K562 (cell line): Measurements from ENCODE around the gene CABP2. TPM values are rescaled to one million over a fixed set of nuclear protein-coding genes. Genes with fewer than 3 reads are reported as not detected.
A peak's percentile ranks its signal among the peaks of the same experiment; 100 is the strongest.

Experiments
- ARHGAP35 ChIP-seq: fragments of 450-650 bp; IDR thresholded peaks from 2 replicates; pipeline ENCODE4 v1.6.1; 2018; ENCODE audit not compliant: partially characterized antibody
- ATF6 ChIP-seq: sonication (generic); formaldehyde crosslinking; IDR thresholded peaks from 2 replicates; pipeline ENCODE4 v1.4.0; 2020; ENCODE audit warnings: mild to moderate bottlenecking, missing genetic modification reagents
- BCOR ChIP-seq: fragments of 450-650 bp; IDR thresholded peaks from 2 replicates; pipeline ENCODE4 v1.6.1; 2016
- CHD1 ChIP-seq: fragments of 200-600 bp; sonication (generic); IDR thresholded peaks from one replicate; pipeline ENCODE4 v1.6.1; 2012; ENCODE audit warnings: mild to moderate bottlenecking, moderate library complexity, low read length, inconsistent platforms
- DEAF1 ChIP-seq: fragments of 450-650 bp; formaldehyde crosslinking; IDR thresholded peaks from 2 replicates; pipeline ENCODE4 v1.4.0; 2020; ENCODE audit warnings: mild to moderate bottlenecking, moderate library complexity
- ESRRA ChIP-seq: fragments of 450-650 bp; IDR thresholded peaks from 2 replicates; pipeline ENCODE4 v1.6.1; 2014; ENCODE audit warnings: low read depth, mild to moderate bottlenecking, moderate library complexity, borderline replicate concordance
- HDAC6 ChIP-seq: IDR thresholded peaks from 2 replicates; pipeline ENCODE4 v1.6.1; 2012; ENCODE audit warnings: low read depth, mild to moderate bottlenecking, control low read depth, inconsistent platforms, low read length, moderate library complexity
- LCOR ChIP-seq: sonication (generic); formaldehyde crosslinking; IDR thresholded peaks from 2 replicates; pipeline ENCODE4 v1.8.0; 2022; ENCODE audit warnings: mild to moderate bottlenecking, missing genetic modification reagents
- MAZ ChIP-seq, 2 experiments: fragments of 450-650 bp in 1 of 2; sonication (generic) in 1 of 2; formaldehyde crosslinking; IDR thresholded peaks in 1 of 2; conservative IDR thresholded peaks in 1 of 2; 2 replicates each; pipeline versions ENCODE4 v1.4.0 to v1.5.0; 2020; ENCODE audit warnings: mild to moderate bottlenecking in 1 of 2, missing genetic modification reagents in 1 of 2
- NR2C2 ChIP-seq, 2 experiments: fragments of 200-800 bp in 1 of 2; sonication (Bioruptor generic) in 1 of 2; sonication (generic) in 1 of 2; formaldehyde crosslinking in 1 of 2; IDR thresholded peaks; 2 replicates each; pipeline versions ENCODE4 v1.6.1 to v1.8.0; 2016 to 2022; ENCODE audit warnings: mild to moderate bottlenecking in 1 of 2, missing compliant biosample characterization in 1 of 2, missing genetic modification characterization in 1 of 2, missing genetic modification reagents in 1 of 2
- PHF21A ChIP-seq: fragments of 450-650 bp; IDR thresholded peaks from 2 replicates; pipeline ENCODE4 v1.6.1; 2017; ENCODE audit warnings: low read depth, borderline replicate concordance
- PTRF ChIP-seq: fragments of 450-650 bp; IDR thresholded peaks from 2 replicates; pipeline ENCODE4 v1.6.1; 2016; ENCODE audit warnings: mild to moderate bottlenecking, missing genetic modification characterization, missing compliant biosample characterization
- SP1 ChIP-seq: sonication (generic); formaldehyde crosslinking; IDR thresholded peaks from 2 replicates; pipeline ENCODE4 v1.8.1; 2022; ENCODE audit warnings: mild to moderate bottlenecking, missing genetic modification reagents
- TAF1 ChIP-seq: IDR thresholded peaks from 2 replicates; pipeline ENCODE4 v1.6.1; 2011; ENCODE audit warnings: mild to moderate bottlenecking, low read length, moderate library complexity; ENCODE audit not compliant: insufficient read depth, control insufficient read depth, severe bottlenecking; ENCODE audit errors: extremely low read depth
- TEAD1 ChIP-seq, 2 experiments: fragments of 450-650 bp in 1 of 2; sonication (generic) in 1 of 2; formaldehyde crosslinking; IDR thresholded peaks; 2 replicates each; pipeline versions ENCODE4 v1.4.0 to v1.8.0; 2020 to 2022; ENCODE audit warnings: mild to moderate bottlenecking in 2 of 2, missing genetic modification reagents in 1 of 2
- ZNF140 ChIP-seq: fragments of 250-450 bp; sonication (Bioruptor Pico); IDR thresholded peaks from 2 replicates; pipeline ENCODE4 v1.8.0; 2021; ENCODE audit warnings: moderate library complexity, mild to moderate bottlenecking, inconsistent platforms
- ZNF263 ChIP-seq: sonication (generic); formaldehyde crosslinking; IDR thresholded peaks from 2 replicates; pipeline ENCODE4 v1.8.0; 2022; ENCODE audit warnings: mild to moderate bottlenecking, missing genetic modification reagents, borderline replicate concordance
- polyA plus RNA-seq, 8 experiments: library from polyadenylated mRNA; depleted of rRNA in 4 of 8; stranded (reverse) in 5 of 8; unstranded in 3 of 8; fragments of >200 nt; fragmentation: Nextera tagmentation in 2 of 8; fragmentation: Illumina TruSeq in 1 of 8; extraction: Ambion mirVana in 2 of 8; extraction: Trizol in 1 of 8; gene quantifications; 2 replicates each; pipeline versions ENCODE4 v1.2.1 to v1.2.3, GENCODE V29; 2011 to 2014; ENCODE audit warnings: inconsistent platforms in 1 of 8, missing spikeins in 1 of 8
- total RNA-seq, 7 experiments: library from RNA; depleted of rRNA in 6 of 7; stranded (reverse); fragments of >200 nt in 6 of 7; fragmentation: Illumina TruSeq in 2 of 7; extraction: Trizol in 2 of 7; gene quantifications; 2 replicates each; pipeline versions ENCODE4 v1.2.1 to v1.2.3, GENCODE V29; 2011 to 2021; ENCODE audit warnings: low replicate concordance in 1 of 7
- TF ChIP-seq, protein P1 (sequence below): fragments of 450-650 bp; conservative IDR thresholded peaks from 2 replicates; pipeline ENCODE4 v1.6.1; 2016; ENCODE audit warnings: missing genetic modification characterization, low read depth, mild to moderate bottlenecking, missing compliant biosample characterization, moderate library complexity
- TF ChIP-seq, protein P2 (sequence below): fragments of 450-650 bp; IDR thresholded peaks from 2 replicates; pipeline ENCODE4 v1.7.0; 2016; ENCODE audit warnings: borderline replicate concordance

Gene CABP2
- total and polyA plus RNA-seq, 9 of the 15 experiments (the other 6 are each of a cell fraction or from before 2014, with no cell fraction given), result not detected

DNA sequence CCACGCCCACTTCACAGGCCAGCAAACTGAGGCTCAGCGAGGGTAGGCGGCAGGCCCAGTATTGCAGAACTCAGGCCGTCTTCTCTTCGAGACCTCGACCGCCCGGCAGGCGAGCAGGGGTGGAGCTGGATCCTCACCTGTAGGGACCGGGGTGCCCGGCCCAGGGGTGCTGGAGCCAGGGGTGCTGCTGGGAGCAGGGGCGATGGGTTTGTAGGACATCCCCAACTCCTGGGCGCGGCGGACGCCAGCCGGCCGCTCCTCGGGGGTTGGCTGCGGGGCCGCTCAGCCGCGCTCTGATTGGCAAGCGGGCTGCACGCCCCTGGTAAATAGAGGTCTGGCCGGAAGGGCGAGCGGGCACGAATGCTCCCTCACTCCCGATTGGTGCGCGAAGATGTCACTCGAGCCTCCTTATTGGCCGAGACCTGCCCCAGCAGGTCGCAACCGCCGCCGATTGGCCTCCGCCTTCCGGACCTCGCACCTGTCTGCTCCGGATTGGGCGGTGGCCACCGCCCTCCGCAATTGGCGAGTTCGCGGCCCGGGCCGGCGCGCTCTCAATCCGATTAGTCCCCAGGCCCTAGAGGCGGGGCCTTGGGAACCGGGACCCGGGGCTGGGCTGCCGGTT is 15.3 kb downstream of the CABP2 start, which contains the start of gene CDK2AP2 (continued):
- TF ChIP-seq ATF6 (CRISPR knock-in tag) (no peak), ZNF263 (0 out of 2 replicates have a peak, but pooled peaks have one; percentile 54), SP1 (peak; percentile 90), MAZ (CRISPR knock-in tag; conservative IDR thresholded peaks at IDR 0.05 in 1 of 2, IDR thresholded peaks at IDR 0.05 in 1 of 2) (peak in 1 of 2 experiments; percentile 11; a peak in 1 of 4 replicates), PHF21A (peak; percentile 61), CHD1 (peak; percentile 74), ZNF140 (CRISPR knock-in tag) (no peak), TEAD1 (CRISPR knock-in tag; IDR thresholded peaks at IDR 0.05) (peak in 1 of 2 experiments; percentile 17; a peak in 1 of 4 replicates), NR2C2 (CRISPR knock-in tag; IDR thresholded peaks at IDR 0.05) (peak; percentile 75), NR2C2 (tag; IDR thresholded peaks at IDR 0.05) (no peak), HDAC6 (no peak), DEAF1 (CRISPR knock-in tag) (0 out of 2 replicates have a peak, but pooled peaks have one; percentile 7), LCOR (CRISPR knock-in tag) (0 out of 2 replicates have a peak, but pooled peaks have one; percentile 68), TAF1 (peak; percentile 16), PTRF (tag) (no peak), ESRRA (peak; percentile 87), BCOR (peak; percentile 100), ARHGAP35 (no peak)
- TF ChIP-seq, protein P1, sequence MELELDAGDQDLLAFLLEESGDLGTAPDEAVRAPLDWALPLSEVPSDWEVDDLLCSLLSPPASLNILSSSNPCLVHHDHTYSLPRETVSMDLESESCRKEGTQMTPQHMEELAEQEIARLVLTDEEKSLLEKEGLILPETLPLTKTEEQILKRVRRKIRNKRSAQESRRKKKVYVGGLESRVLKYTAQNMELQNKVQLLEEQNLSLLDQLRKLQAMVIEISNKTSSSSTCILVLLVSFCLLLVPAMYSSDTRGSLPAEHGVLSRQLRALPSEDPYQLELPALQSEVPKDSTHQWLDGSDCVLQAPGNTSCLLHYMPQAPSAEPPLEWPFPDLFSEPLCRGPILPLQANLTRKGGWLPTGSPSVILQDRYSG, result no peak
- TF ChIP-seq, protein P2, sequence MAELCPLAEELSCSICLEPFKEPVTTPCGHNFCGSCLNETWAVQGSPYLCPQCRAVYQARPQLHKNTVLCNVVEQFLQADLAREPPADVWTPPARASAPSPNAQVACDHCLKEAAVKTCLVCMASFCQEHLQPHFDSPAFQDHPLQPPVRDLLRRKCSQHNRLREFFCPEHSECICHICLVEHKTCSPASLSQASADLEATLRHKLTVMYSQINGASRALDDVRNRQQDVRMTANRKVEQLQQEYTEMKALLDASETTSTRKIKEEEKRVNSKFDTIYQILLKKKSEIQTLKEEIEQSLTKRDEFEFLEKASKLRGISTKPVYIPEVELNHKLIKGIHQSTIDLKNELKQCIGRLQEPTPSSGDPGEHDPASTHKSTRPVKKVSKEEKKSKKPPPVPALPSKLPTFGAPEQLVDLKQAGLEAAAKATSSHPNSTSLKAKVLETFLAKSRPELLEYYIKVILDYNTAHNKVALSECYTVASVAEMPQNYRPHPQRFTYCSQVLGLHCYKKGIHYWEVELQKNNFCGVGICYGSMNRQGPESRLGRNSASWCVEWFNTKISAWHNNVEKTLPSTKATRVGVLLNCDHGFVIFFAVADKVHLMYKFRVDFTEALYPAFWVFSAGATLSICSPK, result no peak
